PC-9 (cell line): ENCODE results near the gene PIK3R2. TPM values are rescaled to one million over a fixed set of nuclear protein-coding genes. Genes with fewer than 3 reads are reported as not detected.

Source experiments
- BruUV-seq: library from RNA; stranded (reverse); fragments of 400-500 nt; replicated peaks from 2 replicates; lab custom pipeline; 2021; lab: Mats Ljungman, UMichigan
- CTCF ChIA-PET: fragments of 300-600 bp; sonication (Branson Sonifier 250); formaldehyde crosslinking; loops from one replicate; lab custom pipeline; 2022; ENCODE audit warnings: antibody characterized with exemption; lab: Charles Lee
- POLR2A ChIA-PET: fragments of 300-600 bp; sonication (Branson Sonifier 250); formaldehyde crosslinking; loops from one replicate; lab custom pipeline; 2022; ENCODE audit warnings: antibody characterized with exemption; ENCODE audit not compliant: unreplicated experiment; lab: Charles Lee
- DNase-seq, 2 experiments: peaks; one replicate each; pipeline versions ENCODE4 v3.0.0 to v3.0.0-alpha.2; 2015 to 2022; ENCODE audit warnings: mixed read lengths in 1 of 2
- H2AFZ ChIP-seq: fragments of 200-600 bp; sonication (generic); 2 replicates; pipeline ENCODE4 v1.8.1; 2017; ENCODE audit warnings: antibody characterized with exemption
- H3F3A ChIP-seq: fragments of 200-600 bp; sonication (generic); 2 replicates; pipeline ENCODE4 v1.8.1; 2017; ENCODE audit warnings: antibody characterized with exemption, mild to moderate bottlenecking, low read depth; ENCODE audit not compliant: insufficient read depth
- H3K27ac ChIP-seq: fragments of 200-600 bp; sonication (generic); 2 replicates; pipeline ENCODE4 v1.6.1; 2016; ENCODE audit warnings: mixed run types
- H3K27me3 ChIP-seq: fragments of 200-600 bp; sonication (generic); 2 replicates; pipeline ENCODE4 v1.6.1; 2016; ENCODE audit warnings: low read depth, mixed run types; ENCODE audit not compliant: insufficient read depth
- H3K36me3 ChIP-seq: fragments of 200-600 bp; sonication (generic); 2 replicates; pipeline ENCODE4 v1.6.1; 2016; ENCODE audit warnings: low read depth, mixed run types
- H3K4me1 ChIP-seq: fragments of 200-600 bp; sonication (generic); replicated peaks from 2 replicates; pipeline ENCODE4 v1.6.1; 2016; ENCODE audit warnings: mixed run types; ENCODE audit not compliant: insufficient read depth
- H3K4me2 ChIP-seq: fragments of 200-600 bp; sonication (generic); 2 replicates; pipeline ENCODE4 v1.6.1; 2017; ENCODE audit warnings: mixed run types
- H3K4me3 ChIP-seq: fragments of 200-600 bp; sonication (generic); 2 replicates; pipeline ENCODE4 v1.6.1; 2016; ENCODE audit warnings: mixed run types
- H3K79me2 ChIP-seq: fragments of 200-600 bp; sonication (generic); 2 replicates; pipeline ENCODE4 v1.6.1; 2017; ENCODE audit warnings: low read depth, mixed run types
- H3K9me2 ChIP-seq: fragments of 200-600 bp; sonication (generic); 2 replicates; pipeline ENCODE4 v1.8.1; 2017; ENCODE audit warnings: mild to moderate bottlenecking; ENCODE audit not compliant: insufficient read depth
- H3K9me3 ChIP-seq: fragments of 200-600 bp; sonication (generic); 2 replicates; pipeline ENCODE4 v1.8.1; 2016; ENCODE audit warnings: low read depth; ENCODE audit not compliant: insufficient read depth
- H4K20me1 ChIP-seq: fragments of 200-600 bp; sonication (generic); 2 replicates; pipeline ENCODE4 v1.8.1; 2017; ENCODE audit not compliant: insufficient read depth
- EZH2 ChIP-seq: fragments of 200-600 bp; sonication (generic); IDR thresholded peaks from 2 replicates; pipeline ENCODE4 v1.8.0; 2017; ENCODE audit warnings: antibody characterized with exemption, low read depth
- intact Hi-C: fragments of 100-400 bp; cut with micrococcal nuclease; formaldehyde crosslinking; loops from one replicate; pipeline ENCODE4 v1.10.0; 2022; ENCODE audit not compliant: unreplicated experiment
- total RNA-seq: library from RNA; stranded (reverse); gene quantifications from 2 replicates; pipeline ENCODE4 v1.2.3, GENCODE V29; 2021
- TF ChIP-seq, protein P1 (sequence below): fragments of 200-600 bp; sonication (generic); conservative IDR thresholded peaks from 2 replicates; pipeline ENCODE4 v1.6.1; 2017; ENCODE audit warnings: mixed run types, antibody characterized with exemption, mild to moderate bottlenecking, moderate library complexity

PIK3R2 gene
- total RNA-seq, 1 experiment from 2014 or later = 61.8 TPM

GRCh38 chr19:18140473-18140872 is 12.5 kb upstream of the PIK3R2 start:
- TF ChIP-seq, protein P1, sequence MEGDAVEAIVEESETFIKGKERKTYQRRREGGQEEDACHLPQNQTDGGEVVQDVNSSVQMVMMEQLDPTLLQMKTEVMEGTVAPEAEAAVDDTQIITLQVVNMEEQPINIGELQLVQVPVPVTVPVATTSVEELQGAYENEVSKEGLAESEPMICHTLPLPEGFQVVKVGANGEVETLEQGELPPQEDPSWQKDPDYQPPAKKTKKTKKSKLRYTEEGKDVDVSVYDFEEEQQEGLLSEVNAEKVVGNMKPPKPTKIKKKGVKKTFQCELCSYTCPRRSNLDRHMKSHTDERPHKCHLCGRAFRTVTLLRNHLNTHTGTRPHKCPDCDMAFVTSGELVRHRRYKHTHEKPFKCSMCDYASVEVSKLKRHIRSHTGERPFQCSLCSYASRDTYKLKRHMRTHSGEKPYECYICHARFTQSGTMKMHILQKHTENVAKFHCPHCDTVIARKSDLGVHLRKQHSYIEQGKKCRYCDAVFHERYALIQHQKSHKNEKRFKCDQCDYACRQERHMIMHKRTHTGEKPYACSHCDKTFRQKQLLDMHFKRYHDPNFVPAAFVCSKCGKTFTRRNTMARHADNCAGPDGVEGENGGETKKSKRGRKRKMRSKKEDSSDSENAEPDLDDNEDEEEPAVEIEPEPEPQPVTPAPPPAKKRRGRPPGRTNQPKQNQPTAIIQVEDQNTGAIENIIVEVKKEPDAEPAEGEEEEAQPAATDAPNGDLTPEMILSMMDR = no peak
- no peak for TF ChIP-seq EZH2
- no peak for DNase-seq
- H3K79me2 ChIP-seq = no peaks in the 10 kb centered on the region
- ChIA-PET CTCF (interaction anchor here (0.6 kb wide), 1 partner anchor 1098 kb away, joined by 9 read pairs; no protein-coding TSS in a partner anchor), POLR2A (no interaction called here)
- H3K4me1 ChIP-seq = no peaks in the 10 kb centered on the region
- H4K20me1 ChIP-seq = no peaks in the 10 kb centered on the region
- no peaks in the 10 kb centered on the region for H3K9me3 ChIP-seq
- no peak overlapping the region for H2AFZ ChIP-seq
- intact Hi-C loops = no loop called here
- no peak overlapping the region for H3K4me3 ChIP-seq
- H3K27me3 ChIP-seq = no peaks in the 10 kb centered on the region
- H3K4me2 ChIP-seq = no peak overlapping the region
- no peaks in the 10 kb centered on the region for H3F3A ChIP-seq
- no peaks in the 10 kb centered on the region for H3K36me3 ChIP-seq
- BruUV-seq = no TSS peak
- no peaks in the 10 kb centered on the region for H3K9me2 ChIP-seq
- no peak overlapping the region for H3K27ac ChIP-seq

DNA sequence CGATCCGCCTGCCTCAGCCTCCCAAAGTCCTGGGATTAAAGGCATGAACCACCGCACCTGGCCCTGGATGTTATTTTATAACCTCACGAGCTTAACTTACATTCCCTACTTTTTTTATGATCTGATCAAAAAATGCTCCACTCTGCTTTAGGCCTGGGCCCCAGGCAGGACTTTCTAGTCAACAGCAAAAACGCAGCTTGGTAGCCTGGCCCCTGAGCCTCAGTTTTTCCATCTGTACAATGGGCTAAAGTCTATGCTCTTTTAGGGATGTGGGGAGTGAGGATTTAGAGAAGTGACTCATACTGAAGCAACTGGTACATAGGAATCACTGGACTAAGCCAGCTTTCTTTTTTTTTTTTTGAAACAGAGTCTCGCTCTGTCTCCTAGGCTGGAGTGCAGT is 11.9 kb upstream of the PIK3R2 start:
- no peak for DNase-seq
- H3K27ac ChIP-seq = no peak overlapping the region
- intact Hi-C loops = no loop called here
- CTCF ChIA-PET = no interaction called here
- POLR2A ChIA-PET = no interaction called here
- H3K27me3 ChIP-seq = no peaks in the 10 kb centered on the region
- no peaks in the 10 kb centered on the region for H3F3A ChIP-seq
- BruUV-seq = no TSS peak
- TF ChIP-seq, protein P1 = no peak
- TF ChIP-seq EZH2 = no peak
- H4K20me1 ChIP-seq = no peaks in the 10 kb centered on the region
- H3K9me2 ChIP-seq = no peaks in the 10 kb centered on the region
- no peak overlapping the region for H2AFZ ChIP-seq
- no peaks in the 10 kb centered on the region for H3K79me2 ChIP-seq
- H3K9me3 ChIP-seq = no peaks in the 10 kb centered on the region
- no peak overlapping the region for H3K4me3 ChIP-seq
- H3K36me3 ChIP-seq = no peaks in the 10 kb centered on the region
- H3K4me1 ChIP-seq = no peaks in the 10 kb centered on the region
- no peak overlapping the region for H3K4me2 ChIP-seq

DNA sequence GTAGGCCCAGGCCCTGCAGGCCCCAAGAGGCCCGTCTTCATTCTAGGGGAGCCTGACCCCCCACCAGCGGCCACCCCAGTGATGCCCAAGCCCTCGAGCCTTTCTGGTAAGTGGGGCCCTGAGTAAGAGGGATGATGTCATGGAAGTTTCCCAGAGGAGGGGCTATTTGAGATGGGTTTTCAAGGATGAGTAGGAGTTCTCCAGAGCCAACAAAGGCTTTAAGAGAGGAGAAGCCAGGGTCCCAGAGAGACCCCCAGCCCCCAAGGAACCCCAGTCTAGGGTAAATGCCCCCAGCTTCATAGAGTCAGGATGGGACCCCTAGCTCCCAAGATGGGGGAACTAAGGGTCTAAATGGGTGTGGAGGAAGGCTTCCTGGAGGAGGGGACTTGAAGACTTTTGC is 9.1 kb upstream of the PIK3R2 start:
- Histone ChIP-seq H3K27ac (no peak overlapping the region), H2AFZ (no peak overlapping the region), H3K36me3 (no peaks in the 10 kb centered on the region), H4K20me1 (no peaks in the 10 kb centered on the region), H3K27me3 (no peaks in the 10 kb centered on the region), H3F3A (no peaks in the 10 kb centered on the region), H3K9me2 (no peaks in the 10 kb centered on the region), H3K4me3 (no peak overlapping the region), H3K4me2 (no peak overlapping the region), H3K79me2 (no peaks in the 10 kb centered on the region), H3K4me1 (no peaks in the 10 kb centered on the region), H3K9me3 (no peaks in the 10 kb centered on the region)
- CTCF ChIA-PET = no interaction called here
- no TSS peak for BruUV-seq
- TF ChIP-seq, protein P1 = no peak
- no peak for TF ChIP-seq EZH2
- intact Hi-C loops = no loop called here
- no peak for DNase-seq
- POLR2A ChIA-PET = no interaction called here
